22Rv1 (cell line): ENCODE results near the gene RNF44.

ENCODE experiments used
- H3K27ac ChIP-seq: fragments of 450-650 bp; 2 replicates; pipeline ENCODE4 v1.5.1; 2017
- ZFX ChIP-seq: fragments of 450-650 bp; IDR thresholded peaks from 2 replicates; pipeline ENCODE4 v1.6.1; 2017; ENCODE audit warnings: antibody characterized with exemption, borderline replicate concordance
- TF ChIP-seq, protein P1 (sequence below): fragments of 450-650 bp; IDR thresholded peaks from 2 replicates; pipeline ENCODE4 v1.5.1; 2017; ENCODE audit warnings: mild to moderate bottlenecking

RNF44 gene

GRCh38 chr5:176565760-176566288 is 28.6 kb upstream of the RNF44 start:
- TF ChIP-seq, protein P1, sequence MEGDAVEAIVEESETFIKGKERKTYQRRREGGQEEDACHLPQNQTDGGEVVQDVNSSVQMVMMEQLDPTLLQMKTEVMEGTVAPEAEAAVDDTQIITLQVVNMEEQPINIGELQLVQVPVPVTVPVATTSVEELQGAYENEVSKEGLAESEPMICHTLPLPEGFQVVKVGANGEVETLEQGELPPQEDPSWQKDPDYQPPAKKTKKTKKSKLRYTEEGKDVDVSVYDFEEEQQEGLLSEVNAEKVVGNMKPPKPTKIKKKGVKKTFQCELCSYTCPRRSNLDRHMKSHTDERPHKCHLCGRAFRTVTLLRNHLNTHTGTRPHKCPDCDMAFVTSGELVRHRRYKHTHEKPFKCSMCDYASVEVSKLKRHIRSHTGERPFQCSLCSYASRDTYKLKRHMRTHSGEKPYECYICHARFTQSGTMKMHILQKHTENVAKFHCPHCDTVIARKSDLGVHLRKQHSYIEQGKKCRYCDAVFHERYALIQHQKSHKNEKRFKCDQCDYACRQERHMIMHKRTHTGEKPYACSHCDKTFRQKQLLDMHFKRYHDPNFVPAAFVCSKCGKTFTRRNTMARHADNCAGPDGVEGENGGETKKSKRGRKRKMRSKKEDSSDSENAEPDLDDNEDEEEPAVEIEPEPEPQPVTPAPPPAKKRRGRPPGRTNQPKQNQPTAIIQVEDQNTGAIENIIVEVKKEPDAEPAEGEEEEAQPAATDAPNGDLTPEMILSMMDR: no peak
- TF ChIP-seq ZFX: no peak
- H3K27ac ChIP-seq: no peak overlapping the region

- H3K27ac ChIP-seq: no peak overlapping the region
- TF ChIP-seq, protein P1: no peak
- no peak for TF ChIP-seq ZFX
These were observed 26.8 kb upstream of the RNF44 start for GRCh38 chr5:176564002-176564401.

GRCh38 chr5:176562189-176562588 is 25.0 kb upstream of the RNF44 start:
- H3K27ac ChIP-seq: no peak overlapping the region
- TF ChIP-seq, protein P1: no peak
- TF ChIP-seq ZFX: no peak

GRCh38 chr5:176561259-176561658 is 24.1 kb upstream of the RNF44 start:
- H3K27ac ChIP-seq: no peak overlapping the region
- TF ChIP-seq, protein P1: no peak
- TF ChIP-seq ZFX: no peak

DNA sequence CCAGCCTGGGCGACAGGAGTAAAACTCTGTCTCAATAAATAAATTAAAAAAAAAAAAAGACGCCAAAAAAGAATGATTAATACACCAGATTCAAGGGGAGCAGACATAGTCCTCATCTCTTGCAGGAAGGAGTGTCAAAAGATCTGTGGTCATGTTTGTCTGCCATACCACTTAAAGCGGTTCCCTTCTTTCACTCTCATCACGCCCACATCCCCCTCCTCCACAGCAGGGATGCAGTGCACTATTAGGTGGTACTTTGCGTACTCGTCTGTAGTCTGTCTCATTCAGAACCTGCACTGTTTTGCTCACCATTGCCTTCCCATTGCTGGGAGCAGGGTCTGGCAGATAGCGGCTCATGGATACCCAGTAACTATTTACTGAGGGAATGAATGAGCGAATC is 23.2 kb upstream of the RNF44 start:
- TF ChIP-seq ZFX: no peak
- TF ChIP-seq, protein P1: no peak

DNA sequence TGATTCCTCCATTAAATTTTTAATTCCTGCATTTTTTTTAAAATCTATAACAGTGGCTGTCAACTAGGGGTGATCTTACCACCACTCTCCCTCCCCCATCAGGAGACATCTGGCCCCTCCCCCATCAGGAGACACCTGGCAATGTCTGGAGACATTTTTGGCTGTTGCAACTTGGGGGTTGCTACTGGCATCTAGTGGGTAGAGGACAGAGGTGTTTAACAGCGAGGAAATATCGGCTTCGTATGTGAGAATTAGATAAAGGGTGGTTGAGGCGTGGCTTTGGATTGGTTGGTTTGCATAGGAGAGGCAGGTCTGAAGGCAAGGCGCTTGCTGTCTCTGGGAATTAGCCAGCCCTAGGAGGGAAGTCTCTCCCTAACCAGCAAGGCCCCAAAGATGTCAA is 22.5 kb upstream of the RNF44 start:
- no peak overlapping the region for H3K27ac ChIP-seq
- TF ChIP-seq ZFX: no peak
- TF ChIP-seq, protein P1: no peak

More for the DNA sequence above, 23.2 kb upstream of the RNF44 start:
- no peak overlapping the region for H3K27ac ChIP-seq

GRCh38 chr5:176557846-176558245 is 20.6 kb upstream of the RNF44 start:
- H3K27ac ChIP-seq: no peak overlapping the region

More at GRCh38 chr5:176557846-176558245, 20.6 kb upstream of the RNF44 start:
- TF ChIP-seq ZFX: no peak
- TF ChIP-seq, protein P1: no peak
